Measurements from ENCODE around the gene PALM2AKAP2.

GRCh38 chr9:109799792-109800191, 19.8 kb downstream of the PALM2AKAP2 start:
- no peak for TF ChIP-seq CTCF (IDR thresholded peaks at IDR 0.05; ENCODE audit: borderline replicate concordance, extremely low read depth, low read length, poor library complexity, severe bottlenecking)
- TF ChIP-seq EZH2 (IDR thresholded peaks at IDR 0.05; ENCODE audit: borderline replicate concordance, low read depth, low read length, severe bottlenecking) = no peak
